NCI-H345 treated with DMSO at 0.1 percent for 48 hours (cell line): ENCODE data around the gene SHB.
A peak's percentile ranks its signal among the peaks of the same experiment; 100 is the strongest.
"Not testable (repeated sequence)": the region's sequence is repeated elsewhere in the genome, so short reads cannot be mapped to it uniquely, and the experiment has no call there.

Source experiments
- DNase-seq: peaks from one replicate; lab custom pipeline; 2025; ENCODE audit not compliant: unreplicated experiment; lab: John Stamatoyannopoulos, UW

SHB gene

GRCh38 chr9:37921546-37922300, 147.3 kb downstream of the SHB start:
- DNase-seq: no peak

GRCh38 chr9:37921168-37921510, 147.9 kb downstream of the SHB start:
- no peak for DNase-seq

- no peak for DNase-seq
These were observed 148.4 kb downstream of the SHB start for GRCh38 chr9:37920471-37921167.

- no peak for DNase-seq
These were observed 149.1 kb downstream of the SHB start for GRCh38 chr9:37919956-37920335.

- DNase-seq: no peak
These were observed 149.6 kb downstream of the SHB start for GRCh38 chr9:37919246-37919955.

- DNase-seq: no peak
These were observed 150.3 kb downstream of the SHB start for GRCh38 chr9:37918665-37919170.

GRCh38 chr9:37917801-37918664, 151.0 kb downstream of the SHB start:
- DNase-seq: no peak

- DNase-seq: no peak
These were observed 151.7 kb downstream of the SHB start for GRCh38 chr9:37917313-37917731.

GRCh38 chr9:37916471-37917312, 152.3 kb downstream of the SHB start:
- no peak for DNase-seq

- no peak for DNase-seq
These were observed 153.0 kb downstream of the SHB start for GRCh38 chr9:37915911-37916470.

GRCh38 chr9:37914701-37915358, 154.2 kb downstream of the SHB start:
- DNase-seq: no peak

GRCh38 chr9:37914154-37914551, 154.9 kb downstream of the SHB start:
- no peak for DNase-seq

- DNase-seq: peak; percentile 32
These were observed 155.4 kb downstream of the SHB start for GRCh38 chr9:37913480-37914153.

GRCh38 chr9:37911271-37911681, 157.8 kb downstream of the SHB start:
- DNase-seq: no peak

- DNase-seq: no peak
These were observed 158.8 kb downstream of the SHB start for GRCh38 chr9:37910271-37910670.

GRCh38 chr9:37909836-37910235, 159.2 kb downstream of the SHB start:
- DNase-seq: not testable (repeated sequence)

- DNase-seq: no peak
These were observed 159.7 kb downstream of the SHB start for GRCh38 chr9:37909326-37909725.

GRCh38 chr9:37908698-37909186, 160.3 kb downstream of the SHB start:
- DNase-seq: no peak
